IMR-90 (cell line): ENCODE results near the gene CTBP2. TPM values are rescaled to one million over a fixed set of nuclear protein-coding genes. Genes with fewer than 3 reads are reported as not detected.

Source experiments
- ATAC-seq: fragments of 200-7000 bp; cut with Tn5 transposase; 2 replicates; pipeline ENCODE4 v1.9.1; 2020; ENCODE audit warnings: low read depth, mild to moderate bottlenecking, moderate library complexity
- BruUV-seq: library from RNA; stranded (reverse); fragments of 400-500 nt; replicated peaks from 2 replicates; lab custom pipeline; 2021; lab: Mats Ljungman, UMichigan
- CTCF ChIA-PET: fragments of 300-600 bp; formaldehyde crosslinking; extraction: SDS; loops from one replicate; lab custom pipeline; 2021; ENCODE audit warnings: antibody characterized with exemption; lab: Yijun Ruan, JAX
- POLR2A ChIA-PET: fragments of 300-600 bp; sonication (Branson Sonifier 250); formaldehyde crosslinking; loops from one replicate; lab custom pipeline; 2022; ENCODE audit warnings: antibody characterized with exemption; ENCODE audit not compliant: unreplicated experiment; lab: Charles Lee
- DNase-seq: peaks from one replicate; pipeline ENCODE4 v3.0.0; 2013
- H2AFZ ChIP-seq: replicated peaks from 2 replicates; pipeline ENCODE3; 2013; ENCODE audit warnings: low read length, mild to moderate bottlenecking; ENCODE audit not compliant: poor library complexity
- H2AK5ac ChIP-seq: 2 replicates; pipeline ENCODE4 v1.6.1; 2013; ENCODE audit warnings: low read depth, low read length, inconsistent platforms
- H2AK9ac ChIP-seq: replicated peaks from 2 replicates; pipeline ENCODE3; 2013; ENCODE audit warnings: mild to moderate bottlenecking, low read depth, low read length, moderate library complexity; ENCODE audit not compliant: poor library complexity
- H2BK120ac ChIP-seq: 2 replicates; pipeline ENCODE4 v1.6.1; 2013; ENCODE audit warnings: low read depth, low read length, inconsistent platforms
- H2BK15ac ChIP-seq: 3 replicates; pipeline ENCODE4 v1.6.1; 2013; ENCODE audit warnings: low read depth, low read length, inconsistent platforms
- H2BK20ac ChIP-seq: 2 replicates; pipeline ENCODE4 v1.6.1; 2013; ENCODE audit warnings: low read depth, mild to moderate bottlenecking, inconsistent platforms, low read length, moderate library complexity
- H2BK5ac ChIP-seq: 2 replicates; pipeline ENCODE4 v1.6.1; 2013; ENCODE audit warnings: mild to moderate bottlenecking, low read depth, low read length, inconsistent platforms; ENCODE audit not compliant: poor library complexity, severe bottlenecking
- H3K14ac ChIP-seq: replicated peaks from 2 replicates; pipeline ENCODE4 v1.6.1; 2013; ENCODE audit warnings: low read depth, low read length, inconsistent platforms
- H3K18ac ChIP-seq: 2 replicates; pipeline ENCODE4 v1.6.1; 2013; ENCODE audit warnings: low read depth, low read length, control low read depth
- H3K23ac ChIP-seq: 2 replicates; pipeline ENCODE4 v1.6.1; 2013; ENCODE audit warnings: low read depth, low read length, inconsistent platforms
- H3K27ac ChIP-seq: 2 replicates; pipeline ENCODE4 v1.5.1; 2013; ENCODE audit warnings: mild to moderate bottlenecking, control low read depth, low read length; ENCODE audit not compliant: insufficient read depth
- H3K27me3 ChIP-seq: 2 replicates; pipeline ENCODE4 v1.6.1; 2013; ENCODE audit warnings: low read length; ENCODE audit not compliant: control insufficient read depth, insufficient read depth
- H3K36me3 ChIP-seq: 2 replicates; pipeline ENCODE4 v1.6.1; 2013; ENCODE audit warnings: low read length, mixed read lengths; ENCODE audit not compliant: control insufficient read depth, insufficient read depth
- H3K4ac ChIP-seq: 2 replicates; pipeline ENCODE4 v1.6.1; 2013; ENCODE audit warnings: low read depth, low read length, inconsistent platforms
- H3K4me1 ChIP-seq: 2 replicates; pipeline ENCODE4 v1.6.1; 2013; ENCODE audit warnings: low read length, mixed read lengths; ENCODE audit not compliant: control insufficient read depth, insufficient read depth
- H3K4me2 ChIP-seq: 2 replicates; pipeline ENCODE4 v1.6.1; 2013; ENCODE audit warnings: low read depth, mild to moderate bottlenecking, control low read depth, low read length, moderate library complexity
- H3K4me3 ChIP-seq: 2 replicates; pipeline ENCODE4 v1.5.1; 2013; ENCODE audit warnings: low read depth, mild to moderate bottlenecking, control low read depth, low read length, moderate library complexity; ENCODE audit not compliant: insufficient read depth
- H3K56ac ChIP-seq: 2 replicates; pipeline ENCODE4 v1.6.1; 2013; ENCODE audit warnings: low read length, inconsistent platforms; ENCODE audit not compliant: insufficient read depth; ENCODE audit errors: extremely low read depth
- H3K79me1 ChIP-seq, 2 experiments: 2 replicates each; pipeline ENCODE4 v1.6.1; 2013; ENCODE audit warnings: low read length in 2 of 2, inconsistent platforms in 1 of 2, low read depth in 1 of 2
- H3K9ac ChIP-seq: 2 replicates; pipeline ENCODE4 v1.6.1; 2013; ENCODE audit warnings: low read depth, low read length, control low read depth
- H3K9me1 ChIP-seq: 2 replicates; pipeline ENCODE4 v1.6.1; 2013; ENCODE audit warnings: low read length, inconsistent platforms; ENCODE audit not compliant: insufficient read depth
- H3K9me3 ChIP-seq: 2 replicates; pipeline ENCODE4 v1.6.1; 2013; ENCODE audit warnings: low read length; ENCODE audit not compliant: control insufficient read depth, insufficient read depth
- H4K20me1 ChIP-seq: 2 replicates; pipeline ENCODE4 v1.6.1; 2013; ENCODE audit warnings: low read length, inconsistent platforms; ENCODE audit not compliant: insufficient read depth
- H4K5ac ChIP-seq: 2 replicates; pipeline ENCODE4 v1.6.1; 2013; ENCODE audit warnings: mild to moderate bottlenecking, low read depth, low read length, control low read depth
- H4K8ac ChIP-seq, 2 experiments: 2 replicates each; pipeline ENCODE4 v1.6.1; 2013; ENCODE audit warnings: low read depth in 2 of 2, low read length in 2 of 2, control low read depth in 1 of 2, inconsistent platforms in 1 of 2
- H4K91ac ChIP-seq: 2 replicates; pipeline ENCODE4 v1.6.1; 2013; ENCODE audit warnings: low read depth, low read length, inconsistent platforms; ENCODE audit not compliant: insufficient read depth
- CEBPB ChIP-seq: IDR thresholded peaks from 2 replicates; pipeline ENCODE4 v1.6.1; 2012; ENCODE audit warnings: low read depth, low read length, improper control_type of control experiment
- CHD1 ChIP-seq: IDR thresholded peaks from 2 replicates; pipeline ENCODE4 v1.6.1; 2012; ENCODE audit warnings: low read depth, low read length, improper control_type of control experiment
- CTCF ChIP-seq: conservative IDR thresholded peaks from 2 replicates; pipeline ENCODE4 v1.5.1; 2012; ENCODE audit warnings: mild to moderate bottlenecking, low read depth, low read length, improper control_type of control experiment
- ELK1 ChIP-seq: fragments of 150-350 bp; IDR thresholded peaks from 2 replicates; pipeline ENCODE4 v1.6.1; 2016; ENCODE audit warnings: low read depth, mild to moderate bottlenecking, low read length, moderate library complexity, borderline replicate concordance
- FOS ChIP-seq: fragments of 150-350 bp; IDR thresholded peaks from 2 replicates; pipeline ENCODE4 v1.6.1; 2016; ENCODE audit warnings: low read depth, low read length
- MAFK ChIP-seq: IDR thresholded peaks from 2 replicates; pipeline ENCODE4 v1.6.1; 2012; ENCODE audit warnings: low read depth, low read length, improper control_type of control experiment
- MAZ ChIP-seq: IDR thresholded peaks from 2 replicates; pipeline ENCODE4 v1.6.1; 2012; ENCODE audit warnings: low read depth, mild to moderate bottlenecking, low read length, improper control_type of control experiment, moderate library complexity, borderline replicate concordance
- MXI1 ChIP-seq: IDR thresholded peaks from 2 replicates; pipeline ENCODE4 v1.6.1; 2012; ENCODE audit warnings: low read depth, mild to moderate bottlenecking, low read length, moderate library complexity, borderline replicate concordance
- POLR2A ChIP-seq: IDR thresholded peaks from 2 replicates; pipeline ENCODE4 v1.6.1; 2012; ENCODE audit warnings: mild to moderate bottlenecking, low read depth, low read length
- RAD21 ChIP-seq: IDR thresholded peaks from 2 replicates; pipeline ENCODE4 v1.6.1; 2012; ENCODE audit warnings: low read length, improper control_type of control experiment
- RCOR1 ChIP-seq: IDR thresholded peaks from 2 replicates; pipeline ENCODE4 v1.6.1; 2012; ENCODE audit warnings: mild to moderate bottlenecking, low read length, improper control_type of control experiment; ENCODE audit not compliant: insufficient replicate concordance
- RFX5 ChIP-seq: IDR thresholded peaks from 2 replicates; pipeline ENCODE4 v1.8.0; 2012; ENCODE audit warnings: low read depth, mild to moderate bottlenecking, low read length, moderate library complexity
- SMC3 ChIP-seq: fragments of 150-350 bp; IDR thresholded peaks from 2 replicates; pipeline ENCODE4 v1.6.1; 2016; ENCODE audit warnings: low read depth, mild to moderate bottlenecking, antibody characterized with exemption, low read length, moderate library complexity
- USF2 ChIP-seq: fragments of 150-350 bp; IDR thresholded peaks from 2 replicates; pipeline ENCODE4 v1.6.1; 2017; ENCODE audit warnings: mild to moderate bottlenecking, antibody characterized with exemption, low read length, low read depth
- WGBS, 2 experiments: methylation state at CpG; one replicate each; pipeline versions ENCODE4 v1.1.5 to v1.1.7; 2013; ENCODE audit warnings: missing lambda C conversion rate in 2 of 2; ENCODE audit not compliant: insufficient read length in 1 of 2; ENCODE audit errors: extremely low coverage in 2 of 2; 5-methylcytosine and 5-hydroxymethylcytosine counted together
- dilution Hi-C: fragments of 300-500 bp; cut with HindIII; formaldehyde crosslinking; loops from one replicate; pipeline ENCODE4 v1.14.3; 2018; ENCODE audit warnings: low sequenced_read_pairs; ENCODE audit not compliant: unreplicated experiment
- in situ Hi-C: fragments of 300-500 bp; cut with MboI; formaldehyde crosslinking; loops from 3 replicates; pipeline ENCODE4 v1.14.3; 2019; ENCODE audit warnings: low sequenced_read_pairs, inconsistent platforms, mixed read lengths
- intact Hi-C: fragments of 100-400 bp; cut with micrococcal nuclease; formaldehyde crosslinking; loops from 2 replicates; pipeline ENCODE4 v1.10.0; 2022
- polyA plus RNA-seq, 3 experiments: library from polyadenylated mRNA; depleted of rRNA; stranded (reverse); fragments of >200 nt; gene quantifications; 2 replicates each; pipeline ENCODE4 v1.2.3, GENCODE V29; 2012; ENCODE audit warnings: low replicate concordance in 1 of 3
- total RNA-seq: library from RNA; depleted of rRNA; stranded (reverse); fragments of >200 nt; gene quantifications from 2 replicates; pipeline ENCODE4 v1.2.3, GENCODE V29; 2012

CTBP2 gene
- total and polyA plus RNA-seq, 2 of the 4 experiments (the other 2 are of a cell fraction): 81.0 to 86.6 TPM

GRCh38 chr10:125014836-125015355 is 145.5 kb downstream of the CTBP2 start:
- 86% methylated on average over 2 of the region's 19 CpGs; no CpG with 5 or more reads in 1 of the 2 experiments for WGBS, 2 experiments
- Histone ChIP-seq H2AK9ac (peak overlapping the region; percentile 74), H3K9me1 (peaks cover 30% of the 10 kb centered on the region), H3K4me3 (no peak overlapping the region), H2AK5ac (no peak overlapping the region), H3K27ac (no peak overlapping the region), H2BK5ac (no peak overlapping the region), H2BK15ac (no peak overlapping the region), H4K91ac (no peak overlapping the region), H2BK120ac (no peak overlapping the region), H4K8ac (no peak overlapping the region), H3K79me1 (peaks cover 46 to 99% of the 10 kb centered on the region in 2 experiments), H3K18ac (no peak overlapping the region), H4K20me1 (peaks cover 92% of the 10 kb centered on the region), H3K23ac (no peak overlapping the region), H3K36me3 (peaks cover 26% of the 10 kb centered on the region), H3K27me3 (no peaks in the 10 kb centered on the region), H2BK20ac (no peak overlapping the region), H3K14ac (no peak overlapping the region), H3K4ac (no peak overlapping the region), H2AFZ (no peak overlapping the region), H3K56ac (no peak overlapping the region), H3K9me3 (no peaks in the 10 kb centered on the region), H3K9ac (no peak overlapping the region), H3K4me1 (peaks cover 3% of the 10 kb centered on the region; the same call in 1 of the 2 replicates), H3K4me2 (no peak overlapping the region), H4K5ac (no peak overlapping the region)
- TF ChIP-seq MXI1 (no peak), POLR2A (no peak), USF2 (no peak), ELK1 (no peak), MAZ (no peak), RFX5 (no peak), CEBPB (no peak), SMC3 (no peak), RAD21 (no peak), MAFK (no peak), FOS (no peak), CTCF (no peak), RCOR1 (no peak), CHD1 (no peak)
- ChIA-PET POLR2A (no interaction called here), CTCF (interaction anchor here (1.0 kb wide), 1 partner anchor 47 kb away, joined by 3 read pairs; no protein-coding TSS in a partner anchor)
- in situ Hi-C loops (no loop called here), dilution Hi-C loops (no loop called here), intact Hi-C loops (no loop called here)
- no peak for DNase-seq
- no TSS peak for BruUV-seq
- ATAC-seq: no peak
